Activated CD4-positive, alpha-beta T cell treated with anti-CD3 and anti-CD28 coated beads for 4 hours (primary cell): Measurements from ENCODE around the gene FAM199X.
A peak's percentile ranks its signal among the peaks of the same experiment; 100 is the strongest.
"Not testable (repeated sequence)": the region's sequence is repeated elsewhere in the genome, so short reads cannot be mapped to it uniquely, and the experiment has no call there.

Experiments used
- DNase-seq, 2 donors: peaks; one replicate each; pipeline ENCODE4 v3.0.0-alpha.2; 2020

FAM199X gene

GRCh38 chrX:104193485-104193884 lies 27.2 kb downstream of the FAM199X start:
- no peak for DNase-seq

GRCh38 chrX:104195013-104195412 lies 28.8 kb downstream of the FAM199X start:
- DNase-seq, result no peak

- peak in 1 of 2 donors; percentile 10 for DNase-seq
Observed at GRCh38 chrX:104195489-104196084, 29.3 kb downstream of the FAM199X start.

- DNase-seq, result no peak
Observed at GRCh38 chrX:104205548-104205947, 39.3 kb downstream of the FAM199X start.

GRCh38 chrX:104211187-104211586 lies 44.9 kb downstream of the FAM199X start:
- DNase-seq, result no peak

GRCh38 chrX:104230060-104230459 lies 63.8 kb downstream of the FAM199X start:
- DNase-seq, result not testable (repeated sequence)
